HG02885 (cell line): ENCODE data around the gene CEP112.

ENCODE experiments used
- ATAC-seq: cut with Tn5 transposase; IDR thresholded peaks from one replicate; pipeline ENCODE4 v1.9.1; 2021; ENCODE audit warnings: mild to moderate bottlenecking; ENCODE audit not compliant: unreplicated experiment, poor library complexity

Gene CEP112

GRCh38 chr17:66000216-66000615, 191.7 kb downstream of the CEP112 start:
- ATAC-seq: no peak

GRCh38 chr17:65998675-65999074, 193.3 kb downstream of the CEP112 start:
- ATAC-seq: no peak

GRCh38 chr17:65994679-65995078, 197.3 kb downstream of the CEP112 start:
- no peak for ATAC-seq

GRCh38 chr17:65994114-65994513, 197.8 kb downstream of the CEP112 start:
- no peak for ATAC-seq

- no peak for ATAC-seq
Measured at GRCh38 chr17:65990593-65990992, 201.3 kb downstream of the CEP112 start.

GRCh38 chr17:65988451-65988850, 203.5 kb downstream of the CEP112 start:
- ATAC-seq: no peak

- no peak for ATAC-seq
Measured at GRCh38 chr17:65987988-65988387, 203.9 kb downstream of the CEP112 start.

GRCh38 chr17:65985571-65985970, 206.4 kb downstream of the CEP112 start:
- no peak for ATAC-seq

- no peak for ATAC-seq
Measured at GRCh38 chr17:65984299-65984698, 207.6 kb downstream of the CEP112 start.

- ATAC-seq: no peak
Measured at GRCh38 chr17:65978871-65979270, 213.1 kb downstream of the CEP112 start.

GRCh38 chr17:65977041-65977440, 214.9 kb downstream of the CEP112 start:
- ATAC-seq: no peak

- no peak for ATAC-seq
Measured at GRCh38 chr17:65975878-65976277, 216.1 kb downstream of the CEP112 start.

- ATAC-seq: no peak
Measured at GRCh38 chr17:65973237-65973636, 218.7 kb downstream of the CEP112 start.

- ATAC-seq: no peak
Measured at GRCh38 chr17:65967372-65967771, 224.6 kb downstream of the CEP112 start.

GRCh38 chr17:65966072-65966695, 225.7 kb downstream of the CEP112 start:
- ATAC-seq: no peak

- ATAC-seq: no peak
Measured at GRCh38 chr17:65963179-65963578, 228.8 kb downstream of the CEP112 start.

- no peak for ATAC-seq
Measured at GRCh38 chr17:65959630-65960029, 232.3 kb downstream of the CEP112 start.

GRCh38 chr17:65956814-65957213, 235.1 kb downstream of the CEP112 start:
- no peak for ATAC-seq

- no peak for ATAC-seq
Measured at GRCh38 chr17:65954148-65954449, 237.8 kb downstream of the CEP112 start.

GRCh38 chr17:65953316-65954147, 238.4 kb downstream of the CEP112 start:
- no peak for ATAC-seq

GRCh38 chr17:65952586-65952985, 239.3 kb downstream of the CEP112 start:
- ATAC-seq: no peak

- ATAC-seq: no peak
Measured at GRCh38 chr17:65952015-65952414, 239.9 kb downstream of the CEP112 start.
